PFSK-1 (cell line): ENCODE measurements around the gene LSM14A.

Experiments used
- FOXP2 ChIP-seq: optimal IDR thresholded peaks from 2 replicates; pipeline ENCODE3; 2011; ENCODE audit warnings: borderline replicate concordance, control low read depth, inconsistent platforms; ENCODE audit not compliant: insufficient read depth; ENCODE audit errors: extremely low read length, extremely low read depth
- POLR2AphosphoS5 ChIP-seq: IDR thresholded peaks from 2 replicates; pipeline ENCODE4 v1.6.1; 2012; ENCODE audit warnings: low read depth, mild to moderate bottlenecking, control low read depth, low read length, moderate library complexity
- SIN3A ChIP-seq: IDR thresholded peaks from 2 replicates; pipeline ENCODE4 v1.6.1; 2012; ENCODE audit warnings: mild to moderate bottlenecking, low read length, moderate library complexity, borderline replicate concordance; ENCODE audit not compliant: insufficient read depth
- TAF1 ChIP-seq: IDR thresholded peaks from 2 replicates; pipeline ENCODE4 v1.6.1; 2012; ENCODE audit warnings: low read length, control low read depth, borderline replicate concordance; ENCODE audit not compliant: insufficient read depth
- TF ChIP-seq, protein P1 (sequence below), 2 experiments: IDR thresholded peaks; 2 replicates each; pipeline versions ENCODE4 v1.6.1 to v1.8.0; 2011 to 2012; ENCODE audit warnings: low read depth in 2 of 2, low read length in 2 of 2, control low read depth in 1 of 2, inconsistent platforms in 1 of 2, mild to moderate bottlenecking in 1 of 2, moderate library complexity in 1 of 2; ENCODE audit not compliant: insufficient read depth in 1 of 2

The LSM14A gene

DNA sequence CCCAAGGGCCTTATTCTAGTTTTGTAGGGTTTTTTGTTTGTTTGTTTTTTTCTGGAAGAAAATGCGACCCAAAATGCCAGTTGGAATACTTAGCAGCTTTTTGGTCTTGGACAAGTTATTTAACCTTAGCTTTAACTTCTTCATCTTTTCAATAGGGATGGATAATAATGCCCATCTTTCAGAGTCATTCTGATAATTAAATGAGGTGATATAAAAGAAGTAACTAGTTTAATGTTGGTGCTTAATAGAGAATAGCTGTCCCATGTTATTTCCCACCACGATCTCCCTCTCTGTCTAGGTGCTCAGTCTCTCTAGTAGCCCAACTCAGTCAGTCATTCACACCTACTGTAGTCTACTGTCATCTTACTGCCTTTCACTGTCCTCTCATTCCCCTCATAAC lies 8.0 kb downstream of the LSM14A start:
- TF ChIP-seq SIN3A (no peak), FOXP2 (no peak), TAF1 (no peak), POLR2AphosphoS5 (no peak)
- TF ChIP-seq, protein P1, sequence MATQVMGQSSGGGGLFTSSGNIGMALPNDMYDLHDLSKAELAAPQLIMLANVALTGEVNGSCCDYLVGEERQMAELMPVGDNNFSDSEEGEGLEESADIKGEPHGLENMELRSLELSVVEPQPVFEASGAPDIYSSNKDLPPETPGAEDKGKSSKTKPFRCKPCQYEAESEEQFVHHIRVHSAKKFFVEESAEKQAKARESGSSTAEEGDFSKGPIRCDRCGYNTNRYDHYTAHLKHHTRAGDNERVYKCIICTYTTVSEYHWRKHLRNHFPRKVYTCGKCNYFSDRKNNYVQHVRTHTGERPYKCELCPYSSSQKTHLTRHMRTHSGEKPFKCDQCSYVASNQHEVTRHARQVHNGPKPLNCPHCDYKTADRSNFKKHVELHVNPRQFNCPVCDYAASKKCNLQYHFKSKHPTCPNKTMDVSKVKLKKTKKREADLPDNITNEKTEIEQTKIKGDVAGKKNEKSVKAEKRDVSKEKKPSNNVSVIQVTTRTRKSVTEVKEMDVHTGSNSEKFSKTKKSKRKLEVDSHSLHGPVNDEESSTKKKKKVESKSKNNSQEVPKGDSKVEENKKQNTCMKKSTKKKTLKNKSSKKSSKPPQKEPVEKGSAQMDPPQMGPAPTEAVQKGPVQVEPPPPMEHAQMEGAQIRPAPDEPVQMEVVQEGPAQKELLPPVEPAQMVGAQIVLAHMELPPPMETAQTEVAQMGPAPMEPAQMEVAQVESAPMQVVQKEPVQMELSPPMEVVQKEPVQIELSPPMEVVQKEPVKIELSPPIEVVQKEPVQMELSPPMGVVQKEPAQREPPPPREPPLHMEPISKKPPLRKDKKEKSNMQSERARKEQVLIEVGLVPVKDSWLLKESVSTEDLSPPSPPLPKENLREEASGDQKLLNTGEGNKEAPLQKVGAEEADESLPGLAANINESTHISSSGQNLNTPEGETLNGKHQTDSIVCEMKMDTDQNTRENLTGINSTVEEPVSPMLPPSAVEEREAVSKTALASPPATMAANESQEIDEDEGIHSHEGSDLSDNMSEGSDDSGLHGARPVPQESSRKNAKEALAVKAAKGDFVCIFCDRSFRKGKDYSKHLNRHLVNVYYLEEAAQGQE (IDR thresholded peaks at IDR 0.05; ENCODE audit: insufficient read depth in 1 of 2, low read depth in 2 of 2, low read length in 2 of 2), result no peak

DNA sequence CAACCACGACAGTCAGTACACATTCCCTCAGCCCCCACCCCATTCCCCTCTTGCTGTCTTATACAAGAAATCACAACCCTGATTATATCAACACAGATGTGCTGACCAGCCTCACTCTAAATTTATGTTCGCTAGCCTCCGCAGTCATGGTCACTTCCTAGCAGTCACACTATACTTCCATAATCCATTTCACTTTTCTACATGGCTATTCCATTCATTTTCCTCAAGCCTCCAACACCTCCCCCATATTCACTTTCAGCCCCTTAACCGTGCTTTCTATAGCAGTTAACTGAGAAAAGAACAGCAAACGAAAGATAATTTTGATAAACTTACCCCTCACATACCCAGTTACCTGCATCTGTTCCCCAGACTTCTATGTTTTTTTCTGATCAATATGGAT lies 8.4 kb downstream of the LSM14A start:
- no peak for TF ChIP-seq POLR2AphosphoS5
- TF ChIP-seq FOXP2, result no peak
- no peak for TF ChIP-seq SIN3A
- TF ChIP-seq TAF1, result no peak
- TF ChIP-seq, protein P1 (IDR thresholded peaks at IDR 0.05; ENCODE audit: insufficient read depth in 1 of 2, low read depth in 2 of 2, low read length in 2 of 2), result no peak

DNA sequence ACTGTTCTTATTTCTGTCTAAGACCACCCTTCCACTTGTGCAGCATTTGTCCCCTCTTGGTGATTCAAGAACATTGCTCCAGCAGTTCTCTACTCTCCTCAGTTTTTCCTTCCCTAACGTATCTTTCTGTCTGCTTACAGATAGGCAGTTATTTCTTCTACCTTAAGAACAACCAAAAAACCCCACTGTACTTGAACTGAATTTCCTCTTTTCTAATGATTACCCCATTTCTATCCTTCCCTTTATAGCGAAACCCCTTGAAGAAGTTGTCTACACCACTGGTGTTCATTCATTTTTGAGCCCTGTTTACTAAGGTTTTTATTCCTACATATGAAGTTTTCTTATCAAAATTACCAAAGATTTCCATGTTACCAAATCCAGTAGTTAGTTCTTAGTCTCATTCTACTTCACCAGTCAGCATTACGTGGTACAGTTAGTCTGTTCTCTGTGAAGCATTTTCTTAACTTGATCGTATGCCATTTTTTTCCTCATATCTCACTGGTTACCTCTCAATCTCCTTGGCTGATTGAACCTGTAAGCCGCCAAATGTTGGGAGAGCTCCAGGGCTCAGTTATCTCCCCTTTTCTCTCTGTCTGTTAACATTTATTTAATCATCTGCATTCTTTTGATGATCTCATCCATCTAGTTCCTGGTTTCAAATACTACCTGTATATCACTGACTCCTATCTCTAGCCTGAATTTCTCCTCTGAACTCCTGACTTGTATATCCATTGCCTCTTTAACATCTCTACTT lies 9.0 kb downstream of the LSM14A start:
- TF ChIP-seq FOXP2 (no peak), POLR2AphosphoS5 (no peak), SIN3A (no peak), TAF1 (no peak)

DNA sequence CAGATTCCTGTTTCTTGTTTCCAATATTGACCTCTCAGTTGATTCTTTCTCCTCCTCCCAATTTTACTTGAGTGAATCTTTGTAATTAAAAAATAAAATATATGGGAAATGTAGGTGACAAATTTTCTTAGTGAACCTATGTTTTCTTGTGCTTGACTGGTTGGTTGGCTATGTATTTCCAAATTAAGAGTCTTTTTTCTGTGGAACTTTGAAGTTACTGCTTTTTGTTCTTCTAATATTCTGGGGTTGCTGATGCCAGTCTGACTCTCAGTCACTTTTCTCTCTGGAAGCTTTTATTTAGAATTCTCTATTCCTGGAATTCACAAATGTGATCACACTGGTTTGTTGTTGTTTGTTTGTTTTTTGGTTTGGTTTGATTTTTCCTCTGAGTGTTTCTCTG lies 9.8 kb downstream of the LSM14A start:
- TF ChIP-seq FOXP2, result no peak
- TF ChIP-seq, protein P1 (IDR thresholded peaks at IDR 0.05; ENCODE audit: insufficient read depth in 1 of 2, low read depth in 2 of 2, low read length in 2 of 2), result no peak
- no peak for TF ChIP-seq POLR2AphosphoS5
- TF ChIP-seq TAF1, result no peak
- TF ChIP-seq SIN3A, result no peak

DNA sequence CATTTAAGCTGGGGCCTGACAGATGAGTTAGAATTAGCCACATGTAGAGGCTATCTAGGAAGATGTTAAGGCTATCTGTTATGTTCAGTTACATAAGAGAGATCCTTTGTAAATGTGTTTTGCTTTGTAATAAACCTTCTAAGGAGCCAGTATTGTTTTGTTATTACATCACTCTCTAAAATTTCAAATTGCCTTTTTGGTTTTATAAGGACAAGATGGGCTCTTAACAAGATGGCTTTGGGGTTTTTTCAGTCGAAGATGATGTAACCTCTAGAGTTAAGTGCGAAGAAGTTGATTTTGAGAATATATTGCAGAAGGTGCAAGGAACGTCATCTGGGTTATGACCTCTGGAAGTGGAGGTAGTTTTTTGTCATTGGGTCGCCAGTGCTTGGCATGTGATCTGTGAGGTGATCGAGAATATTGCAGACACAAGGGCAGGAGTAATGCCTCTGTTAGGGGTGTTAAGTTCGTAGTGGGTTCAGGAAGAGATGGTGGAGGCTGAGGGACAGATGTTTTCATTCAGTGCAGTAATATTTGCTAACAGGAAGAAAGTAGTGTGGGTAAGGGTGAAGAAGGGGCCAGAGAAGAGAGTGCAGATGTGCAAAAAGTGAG lies 12.7 kb downstream of the LSM14A start:
- TF ChIP-seq POLR2AphosphoS5 (no peak), FOXP2 (no peak), SIN3A (no peak), TAF1 (no peak)
- TF ChIP-seq, protein P1 (IDR thresholded peaks at IDR 0.05; ENCODE audit: insufficient read depth in 1 of 2, low read depth in 2 of 2, low read length in 2 of 2), result no peak
